ENCODE measurements around the gene NPLOC4. TPM values are rescaled to one million over a fixed set of nuclear protein-coding genes. Genes with fewer than 3 reads are reported as not detected.

Gene NPLOC4
- total and polyA plus RNA-seq, 9 of the 15 experiments (the other 6 are each of a cell fraction or from before 2014, with no cell fraction given): 1.5 to 116 (median 64.5) TPM

DNA sequence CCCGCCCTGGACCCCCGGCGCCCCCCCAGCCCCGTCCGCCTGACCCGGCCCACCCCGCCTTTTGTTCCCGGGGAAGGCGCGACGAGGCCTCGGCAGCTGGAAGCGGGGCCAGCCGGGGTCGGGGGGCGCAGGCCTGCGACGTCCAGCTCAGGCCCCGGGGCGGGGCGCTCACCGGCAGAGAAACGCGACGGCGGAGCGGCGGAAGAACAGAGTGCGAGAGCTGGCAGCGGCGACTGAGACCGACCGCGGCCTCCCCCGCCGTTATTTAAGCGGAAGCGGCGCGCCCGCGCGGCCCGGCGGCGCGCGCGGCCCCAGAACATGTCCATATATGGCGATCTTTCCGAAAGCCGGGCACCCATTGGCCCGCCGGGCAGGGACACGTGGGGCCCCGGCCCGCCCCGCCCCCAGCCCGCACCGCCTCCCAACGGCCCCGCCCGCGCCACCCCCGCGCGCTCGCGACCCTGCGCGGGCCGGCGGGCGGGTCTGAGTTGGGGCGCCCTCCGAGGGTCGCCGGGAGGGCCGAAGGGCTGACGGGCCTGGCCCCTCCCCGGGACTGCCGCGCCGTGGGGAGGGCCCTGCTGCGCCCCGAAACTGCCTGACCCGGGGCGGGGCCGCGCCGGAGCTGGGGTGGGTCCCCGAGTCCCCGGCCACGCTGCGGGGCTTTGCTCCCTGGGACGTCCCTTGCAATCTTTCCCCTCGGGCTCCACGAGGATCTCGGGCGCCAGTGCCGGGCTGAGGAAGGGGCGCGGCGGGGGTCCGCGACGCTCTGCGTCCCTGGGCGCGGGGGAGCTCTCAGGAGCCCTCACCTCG lies 124.1 kb downstream of the NPLOC4 start, which contains the start of gene ACTG1 (continued):
- TF ChIP-seq, protein P1, sequence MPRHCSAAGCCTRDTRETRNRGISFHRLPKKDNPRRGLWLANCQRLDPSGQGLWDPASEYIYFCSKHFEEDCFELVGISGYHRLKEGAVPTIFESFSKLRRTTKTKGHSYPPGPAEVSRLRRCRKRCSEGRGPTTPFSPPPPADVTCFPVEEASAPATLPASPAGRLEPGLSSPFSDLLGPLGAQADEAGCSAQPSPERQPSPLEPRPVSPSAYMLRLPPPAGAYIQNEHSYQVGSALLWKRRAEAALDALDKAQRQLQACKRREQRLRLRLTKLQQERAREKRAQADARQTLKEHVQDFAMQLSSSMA (CRISPR knock-in tag; IDR thresholded peaks at IDR 0.05): no peak
- TF ChIP-seq PML (IDR thresholded peaks at IDR 0.05; ENCODE audit: low read length) (peak; percentile 92), GTF2E2 (tag; IDR thresholded peaks at IDR 0.05) (peak; percentile 96), ZNF766 (CRISPR knock-in tag; conservative IDR thresholded peaks at IDR 0.05) (peak; percentile 96), ZNF263 (CRISPR knock-in tag; IDR thresholded peaks at IDR 0.05; ENCODE audit: borderline replicate concordance) (no peak), TFAM (CRISPR knock-in tag; conservative IDR thresholded peaks at IDR 0.05) (no peak), PHF8 (IDR thresholded peaks at IDR 0.05; ENCODE audit: borderline replicate concordance, low read length) (peak; percentile 78; the same call in 1 of the 2 replicates), RB1 (IDR thresholded peaks at IDR 0.05; ENCODE audit: low read depth) (peak; percentile 44; the same call in 1 of the 2 replicates), CREB1 (IDR thresholded peaks at IDR 0.05) (peak; percentile 54; the same call in 1 of the 2 replicates), CREB1 (CRISPR knock-in tag; IDR thresholded peaks at IDR 0.05) (peak; percentile 64; the same call in 1 of the 2 replicates), ELF2 (CRISPR knock-in tag; IDR thresholded peaks at IDR 0.05) (peak; percentile 17; the same call in 1 of the 2 replicates), NUFIP1 (IDR thresholded peaks at IDR 0.05; ENCODE audit: partially characterized antibody) (no peak), MCM7 (IDR thresholded peaks at IDR 0.05) (no peak), TBP (optimal IDR thresholded peaks at IDR 0.05; ENCODE audit: low read depth, low read length) (no peak), FOS (IDR thresholded peaks at IDR 0.05; ENCODE audit: extremely low read depth, insufficient read length) (peak; percentile 48), BDP1 (IDR thresholded peaks at IDR 0.05; ENCODE audit: insufficient read depth, insufficient read length) (no peak), NCOA4 (IDR thresholded peaks at IDR 0.05; ENCODE audit: partially characterized antibody) (no peak), U2AF1 (optimal IDR thresholded peaks at IDR 0.05; ENCODE audit: low read depth, low read length) (peak; percentile 60), RNF2 (IDR thresholded peaks at IDR 0.05) (0 out of 2 replicates have a peak, but pooled peaks have one; percentile 42)
- TF ChIP-seq, protein P2, sequence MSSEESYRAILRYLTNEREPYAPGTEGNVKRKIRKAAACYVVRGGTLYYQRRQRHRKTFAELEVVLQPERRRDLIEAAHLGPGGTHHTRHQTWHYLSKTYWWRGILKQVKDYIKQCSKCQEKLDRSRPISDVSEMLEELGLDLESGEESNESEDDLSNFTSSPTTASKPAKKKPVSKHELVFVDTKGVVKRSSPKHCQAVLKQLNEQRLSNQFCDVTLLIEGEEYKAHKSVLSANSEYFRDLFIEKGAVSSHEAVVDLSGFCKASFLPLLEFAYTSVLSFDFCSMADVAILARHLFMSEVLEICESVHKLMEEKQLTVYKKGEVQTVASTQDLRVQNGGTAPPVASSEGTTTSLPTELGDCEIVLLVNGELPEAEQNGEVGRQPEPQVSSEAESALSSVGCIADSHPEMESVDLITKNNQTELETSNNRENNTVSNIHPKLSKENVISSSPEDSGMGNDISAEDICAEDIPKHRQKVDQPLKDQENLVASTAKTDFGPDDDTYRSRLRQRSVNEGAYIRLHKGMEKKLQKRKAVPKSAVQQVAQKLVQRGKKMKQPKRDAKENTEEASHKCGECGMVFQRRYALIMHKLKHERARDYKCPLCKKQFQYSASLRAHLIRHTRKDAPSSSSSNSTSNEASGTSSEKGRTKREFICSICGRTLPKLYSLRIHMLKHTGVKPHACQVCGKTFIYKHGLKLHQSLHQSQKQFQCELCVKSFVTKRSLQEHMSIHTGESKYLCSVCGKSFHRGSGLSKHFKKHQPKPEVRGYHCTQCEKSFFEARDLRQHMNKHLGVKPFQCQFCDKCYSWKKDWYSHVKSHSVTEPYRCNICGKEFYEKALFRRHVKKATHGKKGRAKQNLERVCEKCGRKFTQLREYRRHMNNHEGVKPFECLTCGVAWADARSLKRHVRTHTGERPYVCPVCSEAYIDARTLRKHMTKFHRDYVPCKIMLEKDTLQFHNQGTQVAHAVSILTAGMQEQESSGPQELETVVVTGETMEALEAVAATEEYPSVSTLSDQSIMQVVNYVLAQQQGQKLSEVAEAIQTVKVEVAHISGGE (CRISPR knock-in tag; IDR thresholded peaks at IDR 0.05): peak in 2 of 3 experiments; percentile 22 to 89; a peak in 3 of 6 replicates
- TF ChIP-seq, protein P3, sequence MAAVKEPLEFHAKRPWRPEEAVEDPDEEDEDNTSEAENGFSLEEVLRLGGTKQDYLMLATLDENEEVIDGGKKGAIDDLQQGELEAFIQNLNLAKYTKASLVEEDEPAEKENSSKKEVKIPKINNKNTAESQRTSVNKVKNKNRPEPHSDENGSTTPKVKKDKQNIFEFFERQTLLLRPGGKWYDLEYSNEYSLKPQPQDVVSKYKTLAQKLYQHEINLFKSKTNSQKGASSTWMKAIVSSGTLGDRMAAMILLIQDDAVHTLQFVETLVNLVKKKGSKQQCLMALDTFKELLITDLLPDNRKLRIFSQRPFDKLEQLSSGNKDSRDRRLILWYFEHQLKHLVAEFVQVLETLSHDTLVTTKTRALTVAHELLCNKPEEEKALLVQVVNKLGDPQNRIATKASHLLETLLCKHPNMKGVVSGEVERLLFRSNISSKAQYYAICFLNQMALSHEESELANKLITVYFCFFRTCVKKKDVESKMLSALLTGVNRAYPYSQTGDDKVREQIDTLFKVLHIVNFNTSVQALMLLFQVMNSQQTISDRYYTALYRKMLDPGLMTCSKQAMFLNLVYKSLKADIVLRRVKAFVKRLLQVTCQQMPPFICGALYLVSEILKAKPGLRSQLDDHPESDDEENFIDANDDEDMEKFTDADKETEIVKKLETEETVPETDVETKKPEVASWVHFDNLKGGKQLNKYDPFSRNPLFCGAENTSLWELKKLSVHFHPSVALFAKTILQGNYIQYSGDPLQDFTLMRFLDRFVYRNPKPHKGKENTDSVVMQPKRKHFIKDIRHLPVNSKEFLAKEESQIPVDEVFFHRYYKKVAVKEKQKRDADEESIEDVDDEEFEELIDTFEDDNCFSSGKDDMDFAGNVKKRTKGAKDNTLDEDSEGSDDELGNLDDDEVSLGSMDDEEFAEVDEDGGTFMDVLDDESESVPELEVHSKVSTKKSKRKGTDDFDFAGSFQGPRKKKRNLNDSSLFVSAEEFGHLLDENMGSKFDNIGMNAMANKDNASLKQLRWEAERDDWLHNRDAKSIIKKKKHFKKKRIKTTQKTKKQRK (IDR thresholded peaks at IDR 0.05; ENCODE audit: borderline replicate concordance, low read depth, low read length): no peak

Data from K562 (cell line).